OCI-LY1 (cell line): ENCODE data around the gene APOD.

Experiments
- H2AFZ ChIP-seq: fragments of 200-600 bp; sonication (generic), shearing (Covaris generic); 2 replicates; pipeline ENCODE4 v1.6.0; 2014; ENCODE audit warnings: antibody characterized with exemption, mild to moderate bottlenecking, low read length
- H3F3A ChIP-seq: fragments of 200-600 bp; sonication (generic), shearing (Covaris generic); 2 replicates; pipeline ENCODE4 v1.6.0; 2014; ENCODE audit warnings: mild to moderate bottlenecking, antibody characterized with exemption, low read length, moderate library complexity; ENCODE audit not compliant: insufficient read depth
- H3K27ac ChIP-seq: fragments of 200-600 bp; sonication (generic); 2 replicates; pipeline ENCODE4 v1.5.1; 2014; ENCODE audit warnings: low read length, mixed run types, mild to moderate bottlenecking, low read depth; ENCODE audit not compliant: poor library complexity, severe bottlenecking
- H3K27me3 ChIP-seq: fragments of 200-600 bp; sonication (generic); 2 replicates; pipeline ENCODE4 v1.6.0; 2014; ENCODE audit warnings: antibody characterized with exemption, mild to moderate bottlenecking, low read length, moderate library complexity; ENCODE audit not compliant: insufficient read depth
- H3K36me3 ChIP-seq: fragments of 200-600 bp; sonication (generic); 2 replicates; pipeline ENCODE4 v1.6.1; 2014; ENCODE audit warnings: mild to moderate bottlenecking, antibody characterized with exemption, low read length, moderate library complexity, mixed read lengths; ENCODE audit not compliant: insufficient read depth
- H3K4me1 ChIP-seq: fragments of 200-600 bp; sonication (generic); 2 replicates; pipeline ENCODE4 v1.5.1; 2014; ENCODE audit warnings: mild to moderate bottlenecking, low read length, moderate library complexity; ENCODE audit not compliant: insufficient read depth, severe bottlenecking
- H3K4me2 ChIP-seq: fragments of 200-600 bp; sonication (generic), shearing (Covaris generic); 2 replicates; pipeline ENCODE4 v1.6.1; 2014; ENCODE audit warnings: low read length
- H3K4me3 ChIP-seq: fragments of 200-600 bp; sonication (generic); 2 replicates; pipeline ENCODE4 v1.5.1; 2014; ENCODE audit warnings: low read length, low read depth, mild to moderate bottlenecking, mixed read lengths; ENCODE audit not compliant: poor library complexity, severe bottlenecking
- H3K79me2 ChIP-seq: fragments of 200-600 bp; shearing (Covaris generic); 2 replicates; pipeline ENCODE4 v1.6.1; 2016; ENCODE audit warnings: mixed run types, low read length, mixed read lengths; ENCODE audit not compliant: insufficient read depth
- H3K9ac ChIP-seq: fragments of 200-600 bp; sonication (generic), shearing (Covaris generic); 2 replicates; pipeline ENCODE4 v1.6.1; 2014; ENCODE audit warnings: mild to moderate bottlenecking, low read length, mixed read lengths
- H3K9me2 ChIP-seq: fragments of 200-600 bp; sonication (generic), shearing (Covaris generic); 2 replicates; pipeline ENCODE4 v1.6.1; 2014; ENCODE audit warnings: low read depth, mild to moderate bottlenecking, low read length, mixed read lengths
- H3K9me3 ChIP-seq: fragments of 200-600 bp; shearing (Covaris generic); 2 replicates; pipeline ENCODE4 v1.6.1; 2014; ENCODE audit warnings: low read length, mixed read lengths
- H4K20me1 ChIP-seq: fragments of 200-600 bp; sonication (generic), shearing (Covaris generic); 2 replicates; pipeline ENCODE4 v1.6.0; 2016; ENCODE audit warnings: mild to moderate bottlenecking, low read length; ENCODE audit not compliant: insufficient read depth
- CTCF ChIP-seq: fragments of 200-600 bp; sonication (generic), shearing (Covaris generic); IDR thresholded peaks from 2 replicates; pipeline ENCODE4 v1.5.1; 2017; ENCODE audit warnings: mild to moderate bottlenecking, antibody characterized with exemption, low read length, moderate library complexity, mixed read lengths
- EZH2 ChIP-seq: fragments of 200-600 bp; sonication (generic), shearing (Covaris generic); IDR thresholded peaks from 2 replicates; pipeline ENCODE4 v1.8.0; 2017; ENCODE audit warnings: borderline replicate concordance, mixed run types, mild to moderate bottlenecking, antibody characterized with exemption, low read length, moderate library complexity, mixed read lengths

APOD gene

GRCh38 chr3:195587824-195588223, 4.1 kb upstream of the APOD start:
- no peak overlapping the region for H3K4me2 ChIP-seq
- no peaks in the 10 kb centered on the region for H3K9me3 ChIP-seq
- no peaks in the 10 kb centered on the region for H3K4me1 ChIP-seq
- no peaks in the 10 kb centered on the region for H3F3A ChIP-seq
- no peak for TF ChIP-seq CTCF
- TF ChIP-seq EZH2 = no peak
- no peak overlapping the region for H2AFZ ChIP-seq
- peaks cover 12% of the 10 kb centered on the region for H3K27me3 ChIP-seq
- no peak overlapping the region for H3K9ac ChIP-seq
- no peaks in the 10 kb centered on the region for H4K20me1 ChIP-seq
- no peaks in the 10 kb centered on the region for H3K79me2 ChIP-seq
- H3K27ac ChIP-seq = no peak overlapping the region
- H3K9me2 ChIP-seq = no peaks in the 10 kb centered on the region
- no peak overlapping the region for H3K4me3 ChIP-seq
- H3K36me3 ChIP-seq = no peaks in the 10 kb centered on the region

GRCh38 chr3:195587406-195587805, 3.7 kb upstream of the APOD start:
- no peak overlapping the region for H2AFZ ChIP-seq
- no peak overlapping the region for H3K4me3 ChIP-seq
- no peak overlapping the region for H3K27ac ChIP-seq
- H3K79me2 ChIP-seq = no peaks in the 10 kb centered on the region
- no peaks in the 10 kb centered on the region for H3K36me3 ChIP-seq
- TF ChIP-seq EZH2 = no peak
- TF ChIP-seq CTCF = no peak
- H4K20me1 ChIP-seq = no peaks in the 10 kb centered on the region
- no peaks in the 10 kb centered on the region for H3K4me1 ChIP-seq
- no peaks in the 10 kb centered on the region for H3F3A ChIP-seq
- no peak overlapping the region for H3K4me2 ChIP-seq
- H3K27me3 ChIP-seq = peaks cover 12% of the 10 kb centered on the region
- no peak overlapping the region for H3K9ac ChIP-seq
- H3K9me3 ChIP-seq = no peaks in the 10 kb centered on the region
- no peaks in the 10 kb centered on the region for H3K9me2 ChIP-seq

- Histone ChIP-seq H3K27ac (no peak overlapping the region), H3K36me3 (no peaks in the 10 kb centered on the region), H3K9me2 (no peaks in the 10 kb centered on the region), H4K20me1 (no peaks in the 10 kb centered on the region), H3K4me2 (no peak overlapping the region), H3K9ac (no peak overlapping the region), H3K4me1 (no peaks in the 10 kb centered on the region), H3K9me3 (no peaks in the 10 kb centered on the region), H2AFZ (no peak overlapping the region), H3K79me2 (no peaks in the 10 kb centered on the region), H3K4me3 (no peak overlapping the region), H3K27me3 (peaks cover 12% of the 10 kb centered on the region; the same call in 1 of the 2 replicates), H3F3A (no peaks in the 10 kb centered on the region)
- TF ChIP-seq EZH2 = no peak
- no peak for TF ChIP-seq CTCF
These were observed 767 bp upstream of the APOD start for GRCh38 chr3:195584543-195584870.
